ENCODE results near the gene SURF4. TPM values are rescaled to one million over a fixed set of nuclear protein-coding genes. Genes with fewer than 3 reads are reported as not detected.

Gene SURF4
- total RNA-seq, 1 experiment from 2014 or later = 134 TPM

GRCh38 chr9:133379153-133380086 is 3.6 kb upstream of the SURF4 start:
- Histone ChIP-seq H2AFZ (ENCODE audit: low read depth, low read length, poor library complexity, severe bottlenecking) (no peak overlapping the region), H3K9ac (ENCODE audit: low read length) (no peak overlapping the region), H3K9me3 (ENCODE audit: control insufficient read depth in 1 of 2, insufficient read depth in 1 of 2, low read depth in 1 of 2, low read length in 2 of 2) (peaks cover 0 to 10% of the 10 kb centered on the region in 2 experiments; a peak in 1 of 4 replicates), H3K9me2 (ENCODE audit: insufficient read depth) (no peaks in the 10 kb centered on the region), H3K36me3 (ENCODE audit: control insufficient read depth in 1 of 2, insufficient read depth in 2 of 2, low read length in 2 of 2) (no peaks in the 10 kb centered on the region), H3K4me2 (ENCODE audit: low read length) (no peak overlapping the region), H3K79me2 (ENCODE audit: insufficient read depth, low read length) (peaks cover 15% of the 10 kb centered on the region), H4K20me1 (ENCODE audit: insufficient read depth) (no peaks in the 10 kb centered on the region), H3K4me1 (ENCODE audit: control insufficient read depth in 1 of 2, insufficient read depth in 2 of 2, low read length in 2 of 2) (peaks cover 19 to 29% of the 10 kb centered on the region in 2 experiments), H3K27me3 (ENCODE audit: insufficient read depth, low read length) (no peaks in the 10 kb centered on the region), H3K27ac (ENCODE audit: low read depth, low read length) (no peak overlapping the region), H3K4me3 (replicated peaks in 1 of 2; ENCODE audit: low read depth in 1 of 2, low read length in 2 of 2) (no peak overlapping the region)
- ATAC-seq = no peak
- no TSS peak for BruUV-seq (replicated peaks)
- no peak for TF ChIP-seq POLR2A (IDR thresholded peaks at IDR 0.05; ENCODE audit: borderline replicate concordance, extremely low read depth, insufficient read depth, insufficient read length)
- DNase-seq (ENCODE audit: low read depth, low spot score) = no peak
- intact Hi-C loops (cut with micrococcal nuclease) = no loop called here
- POLR2A ChIA-PET = interaction anchor here (0.6 kb wide), 1 partner anchor 80 kb away, joined by 3 read pairs; the partner anchor contains the start of gene CACFD1
- RAD21 ChIA-PET (ENCODE audit: low non-redundant PET in 1 of 2, low total read pairs in 2 of 2, uncharacterized antibody in 2 of 2, unreplicated experiment in 2 of 2) = no interaction called here
- CTCF ChIA-PET = interaction anchor here (1.0 kb wide), 1 partner anchor 193 kb away, joined by 3 read pairs; no protein-coding TSS in a partner anchor

GRCh38 chr9:133378408-133378962 is 2.6 kb upstream of the SURF4 start:
- H3K27me3 ChIP-seq (ENCODE audit: insufficient read depth, low read length) = no peaks in the 10 kb centered on the region
- no TSS peak for BruUV-seq (replicated peaks)
- H4K20me1 ChIP-seq (ENCODE audit: insufficient read depth) = 0 out of 2 replicates have a peak, but pooled peaks cover 6% of the 10 kb centered on the region
- H3K9ac ChIP-seq (ENCODE audit: low read length) = no peak overlapping the region
- peaks cover 0 to 10% of the 10 kb centered on the region in 2 experiments; a peak in 1 of 4 replicates for H3K9me3 ChIP-seq (ENCODE audit: control insufficient read depth in 1 of 2, insufficient read depth in 1 of 2, low read depth in 1 of 2, low read length in 2 of 2)
- H3K4me1 ChIP-seq (ENCODE audit: control insufficient read depth in 1 of 2, insufficient read depth in 2 of 2, low read length in 2 of 2) = peaks cover 21 to 29% of the 10 kb centered on the region in 2 experiments
- H3K27ac ChIP-seq (ENCODE audit: low read depth, low read length) = no peak overlapping the region
- CTCF ChIA-PET = interaction anchor here (1.0 kb wide), 1 partner anchor 192 kb away, joined by 3 read pairs; no protein-coding TSS in a partner anchor
- H3K4me2 ChIP-seq (ENCODE audit: low read length) = peak overlapping the region; percentile 55
- peaks cover 24% of the 10 kb centered on the region for H3K79me2 ChIP-seq (ENCODE audit: insufficient read depth, low read length)
- H3K9me2 ChIP-seq (ENCODE audit: insufficient read depth) = no peaks in the 10 kb centered on the region
- RAD21 ChIA-PET (ENCODE audit: low non-redundant PET in 1 of 2, low total read pairs in 2 of 2, uncharacterized antibody in 2 of 2, unreplicated experiment in 2 of 2) = no interaction called here
- intact Hi-C loops (cut with micrococcal nuclease) = no loop called here
- TF ChIP-seq ELF1 (IDR thresholded peaks at IDR 0.05; ENCODE audit: borderline replicate concordance, low read depth) = no peak
- TF ChIP-seq CEBPB (IDR thresholded peaks at IDR 0.05; ENCODE audit: low read depth) = no peak
- DNase-seq (ENCODE audit: low read depth, low spot score) = no peak
- POLR2A ChIA-PET = interaction anchor here (2.7 kb wide), 1 partner anchor 30 kb away, joined by 15 read pairs; the partner anchor contains the start of genes MED22 and RPL7A
- no peak overlapping the region for H2AFZ ChIP-seq (ENCODE audit: low read depth, low read length, poor library complexity, severe bottlenecking)
- no peaks in the 10 kb centered on the region; a peak in 1 of 4 replicates for H3K36me3 ChIP-seq (ENCODE audit: control insufficient read depth in 1 of 2, insufficient read depth in 2 of 2, low read length in 2 of 2)
- H3K4me3 ChIP-seq (replicated peaks in 1 of 2; ENCODE audit: low read depth in 1 of 2, low read length in 2 of 2) = no peak overlapping the region
- no peak for ATAC-seq

Data from HCT116 (cell line).